Skeletal muscle satellite cell (primary cell): Measurements from ENCODE around the gene PNMA8C.
"Not testable (repeated sequence)": the region's sequence is repeated elsewhere in the genome, so short reads cannot be mapped to it uniquely, and the experiment has no call there.

Experiments used
- H3K27me3 ChIP-seq: 2 replicates; pipeline ENCODE4 v1.7.0; 2013; ENCODE audit warnings: low read length; ENCODE audit not compliant: control insufficient read depth, insufficient read depth
- H3K36me3 ChIP-seq: 2 replicates; pipeline ENCODE4 v1.7.0; 2013; ENCODE audit warnings: mild to moderate bottlenecking, control low read depth, low read length; ENCODE audit not compliant: insufficient read depth
- H3K4me1 ChIP-seq: 2 replicates; pipeline ENCODE4 v1.7.0; 2013; ENCODE audit warnings: low read length; ENCODE audit not compliant: control insufficient read depth, insufficient read depth
- H3K4me2 ChIP-seq: 2 replicates; pipeline ENCODE4 v1.7.0; 2013; ENCODE audit warnings: mild to moderate bottlenecking, low read length
- H3K4me3 ChIP-seq: 2 replicates; pipeline ENCODE4 v1.7.0; 2013; ENCODE audit warnings: low read length
- H3K9ac ChIP-seq: 2 replicates; pipeline ENCODE4 v1.7.0; 2013; ENCODE audit warnings: mild to moderate bottlenecking, low read depth, low read length, moderate library complexity
- H3K9me3 ChIP-seq: replicated peaks from 2 replicates; pipeline ENCODE4 v1.7.0; 2013; ENCODE audit warnings: mild to moderate bottlenecking, control low read depth, low read length

PNMA8C gene

GRCh38 chr19:46409191-46409590 lies 19.5 kb downstream of the PNMA8C start:
- Histone ChIP-seq H3K27me3 (peaks cover 7% of the 10 kb centered on the region), H3K36me3 (no peaks in the 10 kb centered on the region), H3K4me3 (no peak overlapping the region), H3K9ac (no peak overlapping the region), H3K4me2 (no peak overlapping the region), H3K9me3 (no peaks in the 10 kb centered on the region), H3K4me1 (peaks cover 44% of the 10 kb centered on the region)

GRCh38 chr19:46408664-46409039 lies 20.1 kb downstream of the PNMA8C start:
- Histone ChIP-seq H3K4me2 (peak overlapping the region; percentile 38), H3K36me3 (no peaks in the 10 kb centered on the region), H3K4me1 (peaks cover 47% of the 10 kb centered on the region), H3K9me3 (no peaks in the 10 kb centered on the region), H3K27me3 (peaks cover 7% of the 10 kb centered on the region), H3K9ac (no peak overlapping the region), H3K4me3 (no peak overlapping the region)

- Histone ChIP-seq H3K4me3 (no peak overlapping the region), H3K27me3 (peaks cover 7% of the 10 kb centered on the region), H3K4me1 (peaks cover 43% of the 10 kb centered on the region), H3K4me2 (peak overlapping the region; percentile 38), H3K9me3 (no peaks in the 10 kb centered on the region), H3K36me3 (no peaks in the 10 kb centered on the region), H3K9ac (no peak overlapping the region)
Observed at GRCh38 chr19:46407856-46408663, 20.7 kb downstream of the PNMA8C start.

GRCh38 chr19:46406976-46407375 lies 21.8 kb downstream of the PNMA8C start:
- peaks cover 7% of the 10 kb centered on the region for H3K27me3 ChIP-seq
- H3K9ac ChIP-seq = no peak overlapping the region
- peaks cover 34% of the 10 kb centered on the region for H3K4me1 ChIP-seq
- H3K4me2 ChIP-seq = no peak overlapping the region
- no peak overlapping the region for H3K4me3 ChIP-seq
- no peaks in the 10 kb centered on the region for H3K36me3 ChIP-seq
- no peaks in the 10 kb centered on the region for H3K9me3 ChIP-seq

GRCh38 chr19:46404753-46405468 lies 23.8 kb downstream of the PNMA8C start:
- peak overlapping the region; percentile 90 for H3K4me2 ChIP-seq
- peak overlapping the region; percentile 71 for H3K9ac ChIP-seq
- peaks cover 4% of the 10 kb centered on the region for H3K27me3 ChIP-seq
- peaks cover 22% of the 10 kb centered on the region for H3K4me1 ChIP-seq
- peak overlapping the region; percentile 69 for H3K4me3 ChIP-seq
- H3K36me3 ChIP-seq = no peaks in the 10 kb centered on the region
- no peaks in the 10 kb centered on the region for H3K9me3 ChIP-seq

GRCh38 chr19:46404055-46404752 lies 24.5 kb downstream of the PNMA8C start:
- H3K27me3 ChIP-seq = peaks cover 4% of the 10 kb centered on the region
- H3K4me2 ChIP-seq = peak overlapping the region; percentile 90
- peak overlapping the region; percentile 69 for H3K4me3 ChIP-seq
- H3K9ac ChIP-seq = peak overlapping the region; percentile 71
- no peaks in the 10 kb centered on the region for H3K36me3 ChIP-seq
- no peaks in the 10 kb centered on the region for H3K9me3 ChIP-seq
- peaks cover 22% of the 10 kb centered on the region for H3K4me1 ChIP-seq

- Histone ChIP-seq H3K9me3 (no peaks in the 10 kb centered on the region), H3K9ac (no peak overlapping the region), H3K36me3 (no peaks in the 10 kb centered on the region), H3K27me3 (peaks cover under 1% of the 10 kb centered on the region), H3K4me1 (peaks cover 15% of the 10 kb centered on the region), H3K4me2 (no peak overlapping the region), H3K4me3 (no peak overlapping the region)
Observed at GRCh38 chr19:46402725-46403124, 26.0 kb downstream of the PNMA8C start.

GRCh38 chr19:46397801-46398479 lies 30.8 kb downstream of the PNMA8C start:
- not testable (repeated sequence) for H3K9me3 ChIP-seq, H3K9ac ChIP-seq, H3K36me3 ChIP-seq, H3K4me1 ChIP-seq, H3K27me3 ChIP-seq, H3K4me3 ChIP-seq, H3K4me2 ChIP-seq

- Histone ChIP-seq H3K4me1 (peaks cover 8% of the 10 kb centered on the region), H3K9me3 (no peaks in the 10 kb centered on the region), H3K36me3 (peaks cover 40% of the 10 kb centered on the region), H3K9ac (no peak overlapping the region), H3K4me3 (no peak overlapping the region), H3K27me3 (no peaks in the 10 kb centered on the region), H3K4me2 (no peak overlapping the region)
Observed at GRCh38 chr19:46394402-46394797, 34.3 kb downstream of the PNMA8C start.

GRCh38 chr19:46393456-46394401 lies 35.0 kb downstream of the PNMA8C start:
- Histone ChIP-seq H3K27me3 (no peaks in the 10 kb centered on the region), H3K9ac (no peak overlapping the region)

More at GRCh38 chr19:46393456-46394401, 35.0 kb downstream of the PNMA8C start:
- Histone ChIP-seq H3K4me3 (no peak overlapping the region), H3K4me1 (peaks cover 8% of the 10 kb centered on the region), H3K4me2 (no peak overlapping the region), H3K9me3 (no peaks in the 10 kb centered on the region), H3K36me3 (peaks cover 46% of the 10 kb centered on the region)
